ENCODE measurements around the gene GOLGA8S. TPM values are rescaled to one million over a fixed set of nuclear protein-coding genes. Genes with fewer than 3 reads are reported as not detected.

GOLGA8S gene
- total and polyA plus RNA-seq, 2 donors (not counting 1 experiment from before 2014, with no cell fraction given), result 0.04 TPM; not detected in 1

DNA sequence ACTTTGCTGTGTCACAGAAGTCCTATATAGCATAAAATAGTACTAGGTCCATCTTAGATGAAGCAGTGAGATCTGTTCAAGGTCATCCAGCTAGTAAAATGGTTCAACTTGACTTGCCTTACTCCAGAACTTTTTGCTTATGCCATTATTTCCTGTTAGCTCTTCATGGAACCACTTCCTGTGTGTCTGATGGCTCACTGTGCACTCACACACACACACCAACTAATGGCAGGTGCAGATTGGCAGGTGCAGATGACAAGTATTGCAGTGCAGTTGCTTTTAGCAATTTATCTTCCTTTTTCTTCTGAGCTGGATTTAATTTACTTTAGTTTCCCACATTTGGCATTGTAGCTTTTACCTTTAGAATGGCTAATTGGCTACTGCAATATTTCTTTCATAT is 29.8 kb downstream of the GOLGA8S start:
- TF ChIP-seq, protein P1, sequence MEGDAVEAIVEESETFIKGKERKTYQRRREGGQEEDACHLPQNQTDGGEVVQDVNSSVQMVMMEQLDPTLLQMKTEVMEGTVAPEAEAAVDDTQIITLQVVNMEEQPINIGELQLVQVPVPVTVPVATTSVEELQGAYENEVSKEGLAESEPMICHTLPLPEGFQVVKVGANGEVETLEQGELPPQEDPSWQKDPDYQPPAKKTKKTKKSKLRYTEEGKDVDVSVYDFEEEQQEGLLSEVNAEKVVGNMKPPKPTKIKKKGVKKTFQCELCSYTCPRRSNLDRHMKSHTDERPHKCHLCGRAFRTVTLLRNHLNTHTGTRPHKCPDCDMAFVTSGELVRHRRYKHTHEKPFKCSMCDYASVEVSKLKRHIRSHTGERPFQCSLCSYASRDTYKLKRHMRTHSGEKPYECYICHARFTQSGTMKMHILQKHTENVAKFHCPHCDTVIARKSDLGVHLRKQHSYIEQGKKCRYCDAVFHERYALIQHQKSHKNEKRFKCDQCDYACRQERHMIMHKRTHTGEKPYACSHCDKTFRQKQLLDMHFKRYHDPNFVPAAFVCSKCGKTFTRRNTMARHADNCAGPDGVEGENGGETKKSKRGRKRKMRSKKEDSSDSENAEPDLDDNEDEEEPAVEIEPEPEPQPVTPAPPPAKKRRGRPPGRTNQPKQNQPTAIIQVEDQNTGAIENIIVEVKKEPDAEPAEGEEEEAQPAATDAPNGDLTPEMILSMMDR (IDR thresholded peaks at IDR 0.05), result no peak
- TF ChIP-seq EZH2 (IDR thresholded peaks at IDR 0.05; ENCODE audit: borderline replicate concordance, insufficient read depth, low read depth, low read length, poor library complexity, severe bottlenecking), result no peak
- no peak for ATAC-seq (ENCODE audit: low read depth)
- no peaks in the 10 kb centered on the region for H3K9me3 ChIP-seq (ENCODE audit: control extremely low read depth in 1 of 3, control insufficient read depth in 2 of 3, insufficient read depth in 1 of 3, low read length in 2 of 3)

DNA sequence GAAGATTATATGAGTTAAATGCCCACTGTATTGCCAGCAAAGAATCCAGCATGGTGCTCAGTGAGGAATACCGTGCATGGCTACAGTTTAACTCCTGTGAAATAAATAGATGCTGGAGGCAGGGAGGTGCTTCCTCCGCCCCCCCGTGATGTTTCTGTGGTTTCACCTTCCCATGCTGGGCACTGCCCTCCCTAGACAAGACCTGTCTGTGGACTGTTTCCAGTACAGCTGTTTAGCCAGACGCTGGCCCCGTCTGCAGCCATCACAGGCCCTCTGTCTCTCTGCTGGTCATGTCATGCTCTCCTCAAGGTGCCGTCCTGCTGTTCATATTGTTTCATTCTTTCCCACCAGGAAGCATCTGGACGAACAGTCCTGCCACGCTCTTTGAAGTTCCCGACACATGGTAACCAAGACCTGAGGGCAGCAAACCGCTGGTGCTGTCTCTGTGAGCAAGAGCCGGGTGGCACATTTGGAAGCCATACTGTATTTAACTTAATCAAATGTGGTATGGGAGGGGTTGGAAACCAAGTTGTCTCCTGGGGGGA is 31.4 kb downstream of the GOLGA8S start:
- Histone ChIP-seq H3K27me3 (replicated peaks in 1 of 4; ENCODE audit: control extremely low read depth in 1 of 4, control insufficient read depth in 3 of 4, insufficient read depth in 4 of 4, low read length in 3 of 4) (no peaks in the 10 kb centered on the region), H3K27ac (ENCODE audit: low read length in 2 of 2) (no peak overlapping the region), H3K4me1 (ENCODE audit: control insufficient read depth in 2 of 2, insufficient read depth in 2 of 2, low read length in 2 of 2) (no peaks in the 10 kb centered on the region), H3K4me2 (replicated peaks; ENCODE audit: low read depth, low read length, poor library complexity, severe bottlenecking) (no peak overlapping the region), H3K4me3 (ENCODE audit: control extremely low read depth in 1 of 5, extremely low read depth in 1 of 5, insufficient read depth in 1 of 5, low read depth in 2 of 5, low read length in 4 of 5) (no peak overlapping the region), H3K9me3 (ENCODE audit: control extremely low read depth in 1 of 3, control insufficient read depth in 2 of 3, insufficient read depth in 1 of 3, low read length in 2 of 3) (peaks cover 0 to 2% (median 0%) of the 10 kb centered on the region in 3 donors), H4K20me1 (ENCODE audit: control insufficient read depth, insufficient read depth, low read length, poor library complexity, severe bottlenecking) (no peaks in the 10 kb centered on the region), H2AFZ (ENCODE audit: insufficient read depth, low read depth, low read length, poor library complexity, severe bottlenecking) (no peak overlapping the region), H3K79me2 (ENCODE audit: control insufficient read depth, insufficient read depth, low read length) (no peaks in the 10 kb centered on the region), H3K9ac (ENCODE audit: low read length) (no peak overlapping the region), H3K36me3 (replicated peaks in 1 of 2; ENCODE audit: control extremely low read depth in 1 of 2, control insufficient read depth in 1 of 2, extremely low read depth in 1 of 2, insufficient read depth in 2 of 2, low read length in 1 of 2) (no peaks in the 10 kb centered on the region)
- 14% methylated on average over 10 of the region's 11 CpGs for WGBS (ENCODE audit: insufficient coverage)
- H3K4me1 Mint-ChIP-seq, result no peaks in the 10 kb centered on the region
- no peak overlapping the region for H3K4me3 Mint-ChIP-seq
- ChIA-PET CTCF (no interaction called here), POLR2A (no interaction called here)
- H3K27ac Mint-ChIP-seq, result no peak overlapping the region
- H3K9me3 Mint-ChIP-seq (ENCODE audit: insufficient read depth), result no peaks in the 10 kb centered on the region
- ATAC-seq (ENCODE audit: low read depth) (no peak), DNase-seq (no peak)
- intact Hi-C loops (cut with micrococcal nuclease), result no loop called here
- H3K27me3 Mint-ChIP-seq, result peaks cover 4% of the 10 kb centered on the region
- TF ChIP-seq EZH2 (IDR thresholded peaks at IDR 0.05; ENCODE audit: borderline replicate concordance, insufficient read depth, low read depth, low read length, poor library complexity, severe bottlenecking), result no peak
- TF ChIP-seq, protein P1 (IDR thresholded peaks at IDR 0.05), result no peak

More for the DNA sequence above, 29.8 kb downstream of the GOLGA8S start:
- H3K27ac Mint-ChIP-seq, result no peak overlapping the region
- no peak overlapping the region for H3K4me3 Mint-ChIP-seq
- Histone ChIP-seq H3K79me2 (ENCODE audit: control insufficient read depth, insufficient read depth, low read length) (no peaks in the 10 kb centered on the region), H4K20me1 (ENCODE audit: control insufficient read depth, insufficient read depth, low read length, poor library complexity, severe bottlenecking) (no peaks in the 10 kb centered on the region), H3K4me3 (ENCODE audit: control extremely low read depth in 1 of 5, extremely low read depth in 1 of 5, insufficient read depth in 1 of 5, low read depth in 2 of 5, low read length in 4 of 5) (no peak overlapping the region), H3K27me3 (replicated peaks in 1 of 4; ENCODE audit: control extremely low read depth in 1 of 4, control insufficient read depth in 3 of 4, insufficient read depth in 4 of 4, low read length in 3 of 4) (no peaks in the 10 kb centered on the region), H3K36me3 (replicated peaks in 1 of 2; ENCODE audit: control extremely low read depth in 1 of 2, control insufficient read depth in 1 of 2, extremely low read depth in 1 of 2, insufficient read depth in 2 of 2, low read length in 1 of 2) (no peaks in the 10 kb centered on the region), H2AFZ (ENCODE audit: insufficient read depth, low read depth, low read length, poor library complexity, severe bottlenecking) (no peak overlapping the region), H3K27ac (ENCODE audit: low read length in 2 of 2) (no peak overlapping the region), H3K4me2 (replicated peaks; ENCODE audit: low read depth, low read length, poor library complexity, severe bottlenecking) (no peak overlapping the region), H3K9ac (ENCODE audit: low read length) (no peak overlapping the region), H3K4me1 (ENCODE audit: control insufficient read depth in 2 of 2, insufficient read depth in 2 of 2, low read length in 2 of 2) (no peaks in the 10 kb centered on the region)
- no peak for DNase-seq
- intact Hi-C loops (cut with micrococcal nuclease), result no loop called here
- ChIA-PET POLR2A (no interaction called here), CTCF (no interaction called here)
- no peaks in the 10 kb centered on the region for H3K9me3 Mint-ChIP-seq (ENCODE audit: insufficient read depth)
- H3K27me3 Mint-ChIP-seq, result peaks cover 4% of the 10 kb centered on the region
- no peaks in the 10 kb centered on the region for H3K4me1 Mint-ChIP-seq

Measured in B cell (primary cell).